NCI-H2081 treated with DMSO at 0.1 percent for 48 hours (cell line): ENCODE measurements around the gene ABCG8.

Experiments
- DNase-seq: peaks from one replicate; lab custom pipeline; 2025; lab: John Stamatoyannopoulos, UW

ABCG8 gene

GRCh38 chr2:43838560-43839267 lies at the start of gene ABCG8, which contains the start of gene ABCG5:
Gene ABCG8 (plus strand): TSS chr2:43838971. CDS start chr2:43839054, 83 bp downstream.
Gene ABCG5 (minus strand): TSS chr2:43838839. CDS start chr2:43838679, 160 bp downstream.
- DNase-seq = no peak

GRCh38 chr2:43790147-43790546 lies 48.6 kb upstream of the ABCG8 start:
- no peak for DNase-seq

GRCh38 chr2:43791035-43791765 lies 47.6 kb upstream of the ABCG8 start:
- DNase-seq = no peak

DNA sequence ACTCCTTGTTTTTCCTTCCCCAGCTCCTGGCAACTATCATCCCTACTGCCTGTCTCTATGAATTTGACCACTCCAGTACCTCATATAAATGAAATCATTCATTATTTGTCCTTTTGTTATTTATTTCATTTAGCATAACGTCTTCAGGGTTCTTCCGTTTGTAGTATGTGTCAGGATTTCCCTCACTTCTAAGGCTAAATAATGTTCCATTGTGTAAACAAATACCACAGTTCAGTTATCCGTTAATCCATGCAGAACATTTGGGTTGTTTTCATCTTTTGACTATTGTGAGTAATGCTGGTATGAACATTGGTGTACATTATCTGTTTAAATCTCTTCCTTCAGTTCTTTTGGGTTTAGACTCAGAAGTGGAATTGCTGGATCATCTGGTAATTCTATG lies 46.1 kb upstream of the ABCG8 start:
- no peak for DNase-seq

- DNase-seq = no peak
These were observed 43.8 kb upstream of the ABCG8 start for GRCh38 chr2:43794956-43795355.

- DNase-seq = no peak
These were observed 42.6 kb upstream of the ABCG8 start for GRCh38 chr2:43796206-43796605.

DNA sequence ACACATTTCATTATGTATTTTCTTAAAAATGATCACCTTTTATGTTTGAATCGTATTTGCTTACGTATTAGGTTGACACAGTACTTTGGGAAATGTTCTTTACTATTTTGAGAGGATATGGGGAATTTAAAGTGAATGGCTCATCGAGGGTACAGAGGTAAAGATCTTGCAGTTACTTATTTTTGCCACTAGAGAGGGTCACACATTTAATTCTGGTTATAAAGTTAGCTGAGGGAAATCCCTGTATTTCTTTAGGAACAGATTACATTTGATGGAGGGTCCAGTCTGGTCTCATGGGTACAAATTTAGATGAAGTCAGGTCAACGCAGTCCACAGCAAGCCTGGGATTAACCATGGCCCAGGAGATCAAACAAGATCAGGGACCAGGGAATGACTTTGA lies 40.5 kb upstream of the ABCG8 start:
- DNase-seq = no peak

DNA sequence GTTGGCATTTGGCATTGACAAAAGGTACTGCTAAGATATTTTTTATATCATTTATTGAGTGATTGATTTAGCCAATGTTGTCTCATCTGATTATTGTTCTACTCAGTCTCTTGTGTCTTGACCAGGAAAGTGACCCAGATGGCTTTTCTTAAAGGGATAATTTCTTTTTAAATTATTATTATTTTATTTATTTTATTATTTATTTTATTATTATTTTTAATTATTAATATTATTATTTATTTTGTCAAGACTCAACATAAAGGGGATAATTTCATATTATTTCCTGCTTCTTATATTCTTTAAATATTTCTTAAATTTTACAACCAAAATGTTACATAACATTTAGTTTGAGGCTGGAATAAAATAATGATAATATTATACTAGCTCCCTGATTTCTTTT lies 37.9 kb upstream of the ABCG8 start:
- no peak for DNase-seq

GRCh38 chr2:43802135-43802534 lies 36.6 kb upstream of the ABCG8 start:
- no peak for DNase-seq

DNA sequence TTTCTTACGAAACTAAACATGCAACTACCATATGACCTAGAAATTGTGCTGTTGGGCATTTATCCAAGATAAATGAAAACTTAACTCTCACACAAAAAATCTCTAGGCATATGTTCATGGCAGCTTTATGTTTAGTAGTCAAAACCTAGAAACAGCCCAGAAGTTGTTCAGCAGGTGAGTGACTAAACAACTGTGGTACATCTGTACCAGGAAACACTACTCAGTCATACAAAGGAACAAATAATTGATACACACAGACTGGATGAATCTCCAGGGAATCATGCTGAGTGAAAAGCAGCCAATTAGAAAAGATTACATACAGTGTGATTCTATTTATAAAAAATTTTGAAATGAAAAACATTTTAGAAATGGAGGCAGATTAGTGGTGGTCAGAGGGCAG lies 35.7 kb upstream of the ABCG8 start:
- DNase-seq = no peak

DNA sequence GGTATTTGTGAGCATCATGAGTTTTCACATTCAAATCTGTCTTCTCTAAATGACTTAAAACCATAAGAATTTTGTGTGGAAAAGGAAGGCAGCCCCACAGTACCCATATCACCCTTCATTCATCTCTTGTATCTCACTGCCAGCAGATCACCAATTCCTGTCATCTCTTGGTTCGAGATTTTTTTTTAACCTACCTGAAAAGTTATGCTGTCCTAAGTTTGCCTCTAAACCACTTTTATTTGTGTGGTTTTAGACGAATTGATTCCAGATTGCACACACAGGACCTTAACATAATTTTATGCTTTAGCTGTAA lies 32.1 kb upstream of the ABCG8 start:
- DNase-seq = no peak

DNA sequence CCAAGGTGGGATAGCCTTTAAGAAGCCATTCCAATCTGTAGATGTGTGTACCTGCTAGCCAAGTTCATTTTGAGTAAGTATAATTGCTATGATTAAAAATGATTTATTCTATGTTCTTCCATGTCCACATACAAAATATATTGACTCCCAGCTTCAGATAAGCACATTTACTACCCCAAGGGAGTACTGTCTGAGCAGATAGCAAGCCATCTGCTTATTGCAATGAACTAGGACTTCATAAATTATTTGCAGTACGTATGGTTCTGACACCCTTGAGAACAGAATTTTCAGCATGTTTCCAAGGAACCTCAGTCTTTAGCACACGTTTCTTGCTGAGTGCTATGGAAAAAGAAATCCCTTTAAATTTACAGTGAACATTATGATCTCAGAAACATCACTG lies 28.3 kb upstream of the ABCG8 start:
- DNase-seq = no peak

GRCh38 chr2:43810888-43811287 lies 27.9 kb upstream of the ABCG8 start:
- no peak for DNase-seq

GRCh38 chr2:43812006-43812405 lies 26.8 kb upstream of the ABCG8 start:
- DNase-seq = no peak

GRCh38 chr2:43812947-43813346 lies 25.8 kb upstream of the ABCG8 start:
- DNase-seq = no peak

DNA sequence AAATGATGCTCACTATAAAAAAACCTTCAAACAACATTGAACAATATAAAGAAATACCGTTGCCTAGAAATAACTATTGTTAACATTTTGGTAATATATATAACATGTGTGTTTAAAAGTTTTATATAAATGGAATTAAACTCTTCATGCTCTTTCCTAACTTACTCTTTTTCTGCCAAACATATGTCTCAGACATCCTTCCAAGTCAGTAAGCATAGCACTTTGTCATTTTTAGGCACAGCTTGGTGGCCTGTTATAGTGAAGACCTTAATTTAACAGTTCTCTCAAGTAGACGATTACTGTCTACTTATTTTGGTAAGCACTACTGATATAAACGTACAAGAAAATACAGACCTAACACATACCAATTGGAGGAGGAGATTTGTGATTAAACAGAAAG lies 24.1 kb upstream of the ABCG8 start:
- DNase-seq = no peak

GRCh38 chr2:43818761-43819160 lies 20.0 kb upstream of the ABCG8 start:
- DNase-seq = no peak

GRCh38 chr2:43819491-43820163 lies 19.1 kb upstream of the ABCG8 start:
- DNase-seq = no peak

DNA sequence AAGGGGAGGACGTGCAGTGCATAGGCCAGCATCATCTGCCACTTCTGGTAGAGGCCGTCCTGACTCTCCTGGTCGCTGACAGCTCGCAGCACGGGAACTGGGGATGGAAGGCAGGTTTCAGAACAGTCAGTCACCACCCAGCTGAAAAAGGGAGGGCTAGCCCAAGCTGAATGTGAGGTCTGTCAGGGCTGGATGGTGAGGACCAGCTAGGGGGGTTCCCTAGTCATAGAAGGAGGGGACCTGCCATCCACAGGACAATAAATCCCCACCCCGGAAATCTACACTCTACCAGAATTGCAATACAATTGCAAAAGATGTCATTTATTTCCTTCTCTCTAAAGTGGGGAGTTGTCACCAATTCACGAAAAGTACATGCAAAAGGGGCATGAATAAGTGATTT lies 15.9 kb upstream of the ABCG8 start:
- no peak for DNase-seq

DNA sequence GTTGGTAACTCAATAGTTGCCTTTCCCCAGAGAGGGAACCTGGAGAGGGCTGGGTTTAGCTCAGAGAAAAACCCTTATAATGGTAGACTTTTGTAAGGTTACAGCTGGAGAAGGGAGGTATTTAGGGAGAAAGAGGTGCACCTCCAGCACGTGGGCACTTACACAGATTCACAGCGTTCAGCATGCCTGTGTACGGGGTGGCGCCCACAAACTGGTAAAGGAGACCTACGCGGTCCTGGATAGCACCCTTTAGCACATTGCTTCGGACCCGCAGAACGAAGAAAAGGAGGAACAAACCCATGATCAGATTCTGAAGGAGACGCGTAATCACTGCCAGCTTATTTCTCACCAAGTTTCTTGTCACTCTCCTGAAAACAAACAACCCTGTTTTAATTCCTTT lies 15.0 kb upstream of the ABCG8 start:
- no peak for DNase-seq

GRCh38 chr2:43824512-43824911 lies 14.3 kb upstream of the ABCG8 start:
- no peak for DNase-seq

GRCh38 chr2:43824951-43825493 lies 13.7 kb upstream of the ABCG8 start:
- DNase-seq = no peak

GRCh38 chr2:43825841-43826240 lies 12.9 kb upstream of the ABCG8 start:
- DNase-seq = no peak
